ENCODE measurements around the gene SCART1. TPM values are rescaled to one million over a fixed set of nuclear protein-coding genes. Genes with fewer than 3 reads are reported as not detected.

SCART1 gene
- total RNA-seq, 4 donors from 2014 or later, result 4.8 to 8.1 (median 6.1) TPM

DNA sequence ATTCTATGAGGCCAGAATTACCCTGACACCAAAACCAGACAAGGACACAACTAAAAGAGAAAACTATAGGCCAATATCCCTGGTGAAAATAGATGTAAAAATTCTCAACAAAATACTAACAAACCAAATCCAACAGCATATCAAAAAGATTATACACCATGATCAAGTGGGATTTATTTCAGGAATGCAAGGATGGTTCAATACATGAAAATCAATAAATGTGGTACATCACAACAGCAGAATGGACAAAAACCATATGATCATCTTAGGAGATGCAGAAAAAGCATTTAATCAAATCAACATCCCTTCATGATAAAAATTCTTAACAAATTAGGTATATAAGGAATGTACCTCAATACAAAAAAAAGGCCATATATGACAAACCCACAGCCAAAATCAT lies 5.6 kb upstream of the SCART1 start:
- Histone ChIP-seq H3K27me3 (no peaks in the 10 kb centered on the region), H3K9me3 (peaks cover 0 to 63% (median 19%) of the 10 kb centered on the region in 4 donors), H3K27ac (no peak overlapping the region), H3K4me1 (no peaks in the 10 kb centered on the region), H3K4me3 (no peak overlapping the region), H3K36me3 (peaks cover 0 to 9% (median 0%) of the 10 kb centered on the region in 3 donors)
- TF ChIP-seq CTCF (IDR thresholded peaks at IDR 0.05) (no peak), EP300 (IDR thresholded peaks at IDR 0.05) (no peak), POLR2A (IDR thresholded peaks at IDR 0.05) (no peak)
- no peak for DNase-seq (ENCODE audit: low spot score in 2 of 2)

GRCh38 chr10:133451346-133451745 lies 2.4 kb upstream of the SCART1 start:
- 63 to 70% methylated on average over 4 of the region's 4 CpGs for WGBS, 2 donors
- no peak overlapping the region for H3K4me3 ChIP-seq
- no peak overlapping the region for H3K27ac ChIP-seq
- DNase-seq (ENCODE audit: low spot score in 2 of 2), result no peak
- H3K4me1 ChIP-seq, result no peaks in the 10 kb centered on the region
- H3K36me3 ChIP-seq, result peaks cover 0 to 16% (median 0%) of the 10 kb centered on the region in 3 donors
- no peak for TF ChIP-seq POLR2A (IDR thresholded peaks at IDR 0.05)
- no peak for TF ChIP-seq EP300 (IDR thresholded peaks at IDR 0.05)
- TF ChIP-seq CTCF (IDR thresholded peaks at IDR 0.05), result no peak
- H3K27me3 ChIP-seq, result no peaks in the 10 kb centered on the region
- peaks cover 0 to 46% (median 18%) of the 10 kb centered on the region in 4 donors for H3K9me3 ChIP-seq

DNA sequence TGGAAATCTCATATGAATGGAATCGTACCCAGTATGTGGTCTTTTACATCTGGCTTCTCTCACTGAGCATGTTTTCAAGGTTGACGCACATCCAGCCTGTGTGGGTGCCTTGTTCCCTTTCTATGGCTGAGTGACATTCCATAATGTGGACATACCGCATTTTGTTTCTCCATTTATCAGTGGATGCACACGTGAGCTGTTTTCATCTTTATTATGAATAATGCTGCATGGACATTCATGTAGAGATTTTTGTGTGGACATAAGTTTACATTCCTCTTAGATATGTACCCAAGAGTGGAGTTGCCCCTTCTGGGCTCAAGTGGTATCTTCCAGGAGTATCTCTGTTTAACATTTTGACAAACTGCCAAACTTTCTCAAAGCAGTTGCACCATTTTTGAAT lies 1.3 kb upstream of the SCART1 start:
- no peak overlapping the region for H3K4me3 ChIP-seq
- no peaks in the 10 kb centered on the region for H3K27me3 ChIP-seq
- H3K4me1 ChIP-seq, result no peaks in the 10 kb centered on the region
- H3K9me3 ChIP-seq, result peaks cover 0 to 35% (median 13%) of the 10 kb centered on the region in 4 donors
- peaks cover 0 to 24% (median 0%) of the 10 kb centered on the region in 3 donors for H3K36me3 ChIP-seq
- WGBS, 2 donors, result 81 to 87% methylated on average over 4 of the region's 4 CpGs
- H3K27ac ChIP-seq, result no peak overlapping the region
- TF ChIP-seq CTCF (IDR thresholded peaks at IDR 0.05), result no peak
- no peak for TF ChIP-seq POLR2A (IDR thresholded peaks at IDR 0.05)
- no peak for TF ChIP-seq EP300 (IDR thresholded peaks at IDR 0.05)
- DNase-seq (ENCODE audit: low spot score in 2 of 2), result no peak

DNA sequence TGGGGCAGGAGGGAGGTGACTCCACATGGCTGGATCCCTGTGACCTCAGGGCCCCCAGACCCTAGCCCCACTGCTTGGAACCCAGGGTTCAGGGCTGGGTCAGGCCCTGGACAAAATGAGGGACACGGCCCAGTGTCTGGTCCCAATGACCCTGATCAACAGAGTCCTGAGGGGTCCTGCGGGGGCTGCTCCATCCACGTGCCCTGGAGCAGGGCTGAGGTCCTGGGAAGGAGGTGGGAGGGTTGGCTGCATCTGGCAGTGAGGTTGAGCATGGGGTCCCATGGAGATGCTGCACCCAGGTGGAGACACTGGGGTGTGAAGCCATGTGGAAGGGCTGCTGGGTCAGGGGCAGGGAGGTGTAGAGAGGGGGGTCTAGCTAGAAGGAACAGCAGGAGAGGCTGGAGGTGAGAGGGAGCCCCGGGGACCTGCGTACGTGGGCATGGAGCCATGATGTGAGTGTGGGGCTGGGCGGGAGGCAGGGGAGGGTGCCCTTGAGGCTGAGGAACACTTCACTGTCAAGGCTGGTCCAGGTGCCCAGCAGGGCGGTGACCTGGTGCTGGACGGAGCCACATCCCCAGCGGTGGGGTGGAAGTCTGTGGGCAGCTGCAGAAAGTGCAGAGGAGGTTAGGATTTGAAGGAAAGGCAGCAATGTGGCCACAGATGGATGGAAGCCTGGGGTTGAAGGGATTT lies 604 bp downstream of the SCART1 start:
- Histone ChIP-seq H3K4me1 (no peaks in the 10 kb centered on the region), H3K27ac (no peak overlapping the region), H3K27me3 (no peaks in the 10 kb centered on the region), H3K4me3 (no peak overlapping the region), H3K36me3 (peaks cover 0 to 42% (median 0%) of the 10 kb centered on the region in 3 donors), H3K9me3 (peaks cover 0 to 24% (median 4%) of the 10 kb centered on the region in 4 donors)
- DNase-seq (ENCODE audit: low spot score in 2 of 2), result no peak
- 83 to 91% methylated on average over 9 to 10 of the region's 10 CpGs for WGBS, 2 donors
- TF ChIP-seq EP300 (IDR thresholded peaks at IDR 0.05), result no peak
- no peak for TF ChIP-seq CTCF (IDR thresholded peaks at IDR 0.05)
- TF ChIP-seq POLR2A (IDR thresholded peaks at IDR 0.05), result no peak

GRCh38 chr10:133455196-133455595 lies 1.5 kb downstream of the SCART1 start:
- no peak for DNase-seq (ENCODE audit: low spot score in 2 of 2)
- TF ChIP-seq POLR2A (IDR thresholded peaks at IDR 0.05) (no peak), EP300 (IDR thresholded peaks at IDR 0.05) (no peak)
- no peaks in the 10 kb centered on the region for H3K4me1 ChIP-seq
- no peak overlapping the region for H3K4me3 ChIP-seq
- peaks cover 0 to 25% (median 4%) of the 10 kb centered on the region in 4 donors for H3K9me3 ChIP-seq
- WGBS, 2 donors, result 72 to 74% methylated on average over 5 of the region's 5 CpGs
- H3K36me3 ChIP-seq, result peaks cover 0 to 51% (median 0%) of the 10 kb centered on the region in 3 donors
- H3K27me3 ChIP-seq, result no peaks in the 10 kb centered on the region
- no peak overlapping the region for H3K27ac ChIP-seq
